ENCODE data around the gene LMAN2. TPM values are rescaled to one million over a fixed set of nuclear protein-coding genes. Genes with fewer than 3 reads are reported as not detected.

LMAN2 gene, protein sequence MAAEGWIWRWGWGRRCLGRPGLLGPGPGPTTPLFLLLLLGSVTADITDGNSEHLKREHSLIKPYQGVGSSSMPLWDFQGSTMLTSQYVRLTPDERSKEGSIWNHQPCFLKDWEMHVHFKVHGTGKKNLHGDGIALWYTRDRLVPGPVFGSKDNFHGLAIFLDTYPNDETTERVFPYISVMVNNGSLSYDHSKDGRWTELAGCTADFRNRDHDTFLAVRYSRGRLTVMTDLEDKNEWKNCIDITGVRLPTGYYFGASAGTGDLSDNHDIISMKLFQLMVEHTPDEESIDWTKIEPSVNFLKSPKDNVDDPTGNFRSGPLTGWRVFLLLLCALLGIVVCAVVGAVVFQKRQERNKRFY
- total RNA-seq = 456 and 488 TPM in 2 replicates

DNA sequence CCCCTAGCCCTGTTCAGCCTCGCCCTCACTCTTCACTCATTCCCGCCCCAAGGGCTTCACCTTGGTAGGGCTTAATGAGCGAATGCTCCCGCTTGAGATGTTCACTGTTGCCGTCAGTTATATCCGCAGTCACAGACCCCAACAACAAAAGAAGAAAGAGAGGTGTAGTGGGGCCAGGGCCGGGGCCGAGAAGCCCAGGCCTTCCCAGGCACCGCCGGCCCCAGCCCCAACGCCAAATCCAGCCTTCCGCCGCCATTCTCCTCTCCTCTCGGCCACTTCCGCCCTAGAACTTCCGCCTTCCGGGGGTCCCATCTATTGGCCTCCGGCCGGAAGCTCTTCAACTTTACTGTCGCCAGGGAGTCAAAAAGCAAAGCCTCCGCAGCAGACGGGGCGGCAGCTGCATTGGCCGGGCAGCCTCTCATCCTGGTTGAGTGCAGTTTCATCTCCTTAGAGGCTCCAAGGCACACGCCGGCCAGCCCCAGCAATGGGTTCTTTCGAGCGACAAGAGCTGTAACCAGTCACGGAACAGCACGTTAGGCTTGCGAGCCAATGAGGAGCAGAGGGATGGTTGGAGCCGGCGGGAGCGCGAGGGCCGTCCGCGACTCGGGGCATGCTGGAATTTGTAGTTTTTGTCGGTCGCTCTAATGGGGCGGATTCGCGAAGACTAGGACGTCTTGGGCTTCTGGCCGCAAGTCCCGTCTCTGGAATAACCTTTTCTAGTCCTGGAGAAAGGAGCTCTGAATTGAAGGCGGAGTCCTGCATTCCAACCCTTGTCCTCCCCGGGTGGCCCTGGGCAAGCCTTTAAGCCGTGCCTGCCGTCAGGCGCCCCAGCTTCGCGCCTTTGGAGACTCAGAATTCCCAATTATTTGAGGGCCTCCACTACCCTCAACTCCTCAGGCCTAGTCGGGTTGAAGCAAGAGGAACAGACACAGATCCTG, at the start of gene LMAN2:
Gene LMAN2, minus strand, starts transcription at position 277 of the 938 bp plus-strand sequence. Its CDS starts 21 bp downstream, at position 256.

DNA sequence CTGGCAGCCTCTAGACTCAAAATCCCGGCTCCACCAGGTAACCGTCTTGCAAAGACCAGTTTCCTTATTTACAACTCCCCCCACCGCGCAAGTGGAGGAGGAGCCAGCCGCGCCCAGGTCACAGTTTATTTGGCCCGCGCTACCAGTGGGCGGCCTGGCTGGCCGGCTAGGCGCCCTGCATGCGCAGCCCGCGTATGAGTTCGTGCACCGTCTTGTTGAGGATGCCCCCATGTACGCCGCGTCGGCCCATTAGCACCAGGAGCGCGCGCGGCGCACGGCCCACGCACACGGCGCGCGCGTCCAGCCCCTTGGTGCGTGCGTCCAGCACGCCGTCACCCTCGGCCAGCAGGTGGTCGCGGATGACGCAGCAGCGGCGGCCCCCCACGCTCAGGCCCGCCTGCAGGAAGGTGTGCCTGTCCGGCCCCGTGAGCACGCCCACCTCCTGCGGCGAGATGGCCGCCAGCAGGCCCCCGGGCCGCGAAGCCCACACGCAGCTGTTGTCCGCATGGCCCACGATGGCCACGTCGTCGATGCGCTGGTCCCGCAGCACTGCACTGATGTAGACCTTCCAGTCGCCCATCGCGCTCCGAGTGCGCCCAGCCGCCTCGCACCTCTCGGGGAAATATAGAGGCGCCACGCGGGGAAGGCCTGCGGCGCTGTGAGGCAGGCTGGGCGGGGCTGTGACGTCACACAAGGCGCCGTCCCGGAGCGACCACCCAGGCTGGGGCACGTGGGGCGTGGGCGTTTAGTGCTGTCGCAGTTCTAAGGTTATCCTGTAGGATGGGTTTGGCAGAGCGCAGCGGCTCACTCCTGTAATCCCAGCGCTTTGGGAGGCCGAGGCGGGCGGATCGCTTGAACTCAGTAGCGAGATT, 48.8 kb upstream of the LMAN2 start, which contains the start of gene PFN3:
Gene PFN3, minus strand, starts transcription at position 665 of the 872 bp plus-strand sequence. Its CDS starts 85 bp downstream, at position 580.

DNA sequence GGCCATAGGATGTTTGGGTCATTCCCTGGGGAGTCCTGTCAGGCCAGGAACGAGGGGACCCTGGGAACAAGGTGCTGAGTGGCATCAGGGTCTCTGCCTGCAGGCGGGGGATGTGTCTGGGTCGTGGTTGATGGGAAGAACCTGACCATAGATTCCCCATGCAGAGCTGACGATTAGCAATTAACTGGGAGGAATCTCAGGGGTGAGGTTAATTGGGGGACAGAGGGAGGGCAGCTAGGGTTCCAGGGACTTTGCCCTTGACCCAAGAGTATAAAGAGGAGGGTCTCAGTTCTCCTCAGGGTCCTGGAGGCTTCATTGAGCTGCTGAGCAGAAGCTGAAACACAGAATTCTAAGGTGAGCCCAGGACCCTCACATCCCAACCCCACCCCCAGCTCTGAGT, 32.7 kb upstream of the LMAN2 start, which contains the start of gene SLC34A1:
Gene SLC34A1, plus strand, starts transcription at position 301 of the 400 bp plus-strand sequence. CDS start 1,308 bp downstream, outside the sequence.

DNA sequence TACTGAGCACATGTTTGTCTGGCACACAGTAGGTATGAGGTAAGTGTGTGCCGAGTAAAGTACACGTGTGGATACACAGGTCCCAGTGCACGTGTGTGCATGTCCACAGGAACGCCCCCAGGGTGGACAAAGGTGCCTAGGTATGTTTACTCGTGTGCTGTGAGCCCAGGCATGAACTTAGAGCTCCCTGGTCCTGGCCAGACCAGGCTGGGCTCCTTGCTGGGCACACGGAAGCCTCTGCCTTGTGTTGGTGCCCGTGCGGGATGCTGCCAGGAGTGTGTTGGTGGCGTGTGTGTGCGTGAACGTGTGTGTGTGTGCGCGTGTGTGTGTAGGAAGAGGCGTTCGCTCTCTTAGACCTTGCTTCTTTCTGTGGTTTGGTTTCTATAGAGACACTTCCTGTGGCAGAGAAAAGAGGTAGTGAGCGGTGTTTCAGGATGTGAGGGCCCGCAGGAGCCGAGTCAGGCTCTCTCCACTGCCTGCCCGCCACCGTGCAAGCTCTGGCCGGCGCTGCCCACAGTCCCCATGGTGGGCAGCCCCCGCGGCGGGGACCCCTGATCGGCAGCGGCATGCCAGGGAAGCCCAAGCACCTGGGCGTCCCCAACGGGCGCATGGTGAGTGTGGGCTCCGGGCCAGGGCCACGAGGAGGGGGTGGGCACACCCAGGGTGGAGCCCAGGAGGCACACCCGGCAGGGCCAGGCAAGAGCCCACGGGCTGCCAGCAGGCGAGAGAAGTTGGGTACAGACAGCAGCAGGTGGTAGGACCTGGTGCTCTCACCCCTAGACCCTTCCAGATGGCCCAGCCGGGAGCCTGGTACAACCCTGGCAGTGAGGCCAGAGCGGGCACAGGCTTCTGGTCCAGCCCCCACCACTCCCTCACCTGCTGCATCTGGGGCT, 6.2 kb upstream of the LMAN2 start, which contains the start of gene RGS14:
Gene RGS14, plus strand, starts transcription at position 466 of the 893 bp plus-strand sequence. Its CDS starts 101 bp downstream, at position 567.

DNA sequence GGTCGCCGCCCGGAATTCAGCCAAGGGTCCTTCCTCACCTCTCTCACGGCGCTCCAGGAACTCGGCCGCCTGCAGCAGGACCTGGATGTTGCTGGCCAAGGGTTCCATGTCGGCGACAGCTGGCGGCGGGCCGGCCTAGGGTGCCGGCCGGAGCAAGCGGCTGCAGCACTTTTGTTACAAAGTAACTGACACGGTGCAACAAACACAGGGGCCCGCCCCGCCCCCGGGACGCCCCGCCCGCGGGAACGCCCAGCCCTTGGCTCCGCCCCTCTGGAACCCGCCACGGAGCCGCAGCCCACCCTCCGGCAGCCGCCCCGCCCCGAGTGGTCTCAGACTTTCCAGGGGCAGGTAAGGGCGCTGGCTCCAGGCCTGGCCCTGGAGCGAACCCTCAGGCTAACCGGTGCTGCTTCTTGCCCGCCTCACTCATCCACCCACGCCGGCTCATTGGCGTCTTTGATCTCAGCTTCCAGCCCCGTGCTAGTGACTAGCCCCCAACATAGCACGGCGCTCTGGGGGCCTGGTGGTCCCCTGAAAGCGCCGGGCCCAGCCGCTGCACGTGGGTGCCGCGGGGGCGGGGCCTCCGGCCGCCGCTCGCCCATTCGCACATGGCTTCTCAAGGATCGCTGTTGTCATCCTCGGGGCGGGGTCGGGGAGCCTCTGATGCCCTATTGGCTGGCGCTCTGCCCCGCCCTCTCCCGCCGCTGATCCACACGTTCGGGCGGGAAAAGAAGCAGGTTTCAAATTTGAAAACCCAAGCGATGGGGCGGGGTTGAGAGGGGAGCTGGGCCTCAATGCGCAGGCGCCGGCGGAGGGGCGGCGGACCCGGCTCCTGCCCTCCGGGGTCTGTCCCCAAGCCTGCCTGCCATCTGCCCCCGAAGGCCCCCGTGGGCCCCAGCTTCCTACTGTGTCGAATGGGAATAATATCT, 39.5 kb downstream of the LMAN2 start, which contains the start of gene MXD3:
Gene MXD3, minus strand, starts transcription at position 176 of the 926 bp plus-strand sequence. Its CDS starts 68 bp downstream, at position 108.

DNA sequence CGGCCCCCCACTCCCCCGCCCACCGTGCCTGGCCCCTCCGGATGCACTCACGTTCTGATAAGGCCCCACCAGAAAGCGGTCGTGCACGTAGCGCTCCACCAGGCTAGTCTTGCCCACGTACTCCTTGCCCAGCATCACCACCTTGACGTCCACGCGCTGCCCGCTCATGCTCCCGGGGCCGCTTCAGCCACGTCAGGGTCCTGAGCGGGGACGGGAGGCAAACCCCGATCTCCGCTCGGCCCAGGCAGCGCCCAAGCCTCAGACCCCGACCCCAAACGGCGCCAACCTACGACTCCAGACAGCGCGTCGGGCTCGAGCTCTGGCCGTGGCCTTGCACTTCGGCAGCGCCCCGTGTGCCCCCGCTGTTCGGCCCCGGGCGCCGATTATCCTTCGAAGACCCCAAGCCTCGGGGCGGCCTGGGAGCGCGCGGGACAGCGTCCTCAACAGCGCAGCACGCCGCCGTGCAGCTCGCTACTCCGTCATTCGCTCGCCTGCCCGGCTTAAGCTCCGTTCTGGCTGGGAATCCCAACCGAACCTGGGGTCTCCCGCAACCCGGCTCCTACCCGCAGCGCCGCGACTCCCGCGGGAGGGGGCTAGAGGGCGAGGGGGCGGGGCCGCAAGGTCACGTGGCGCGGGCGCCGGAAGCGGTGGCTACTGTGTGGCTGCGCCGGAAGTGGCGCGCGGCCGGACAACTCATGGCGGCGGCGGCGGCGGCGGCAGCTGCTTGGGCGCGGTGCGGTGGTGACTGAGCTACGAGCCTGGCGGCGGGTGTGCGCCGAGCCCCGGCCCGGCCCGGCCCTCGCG, 48.1 kb downstream of the LMAN2 start, which contains the start of the genes PRELID1 and RAB24:
Gene PRELID1, plus strand, starts transcription at position 679 of the 804 bp plus-strand sequence. CDS start 187 bp downstream, outside the sequence.
Gene RAB24, minus strand, starts transcription at position 599 of the 804 bp plus-strand sequence. Its CDS starts 431 bp downstream, at position 168.

Other genes with a start within 250 kb of the LMAN2 start
- 45.2 and 46.0 TPM in 2 replicates for gene NSD1, start 217.9 kb downstream of the LMAN2 start, total RNA-seq
- gene RAB24, start 47.9 kb downstream of the LMAN2 start, total RNA-seq = 20.3 and 25.1 TPM in 2 replicates
- 54.6 and 58.7 TPM in 2 replicates for gene PRELID1, start 47.9 kb downstream of the LMAN2 start, total RNA-seq
- gene MXD3, start 39.8 kb downstream of the LMAN2 start, total RNA-seq = 2.6 and 5.0 TPM in 2 replicates
- 2.7 and 3.3 TPM in 2 replicates for gene RGS14, start 6.3 kb upstream of the LMAN2 start, total RNA-seq
- gene SLC34A1, start 32.8 kb upstream of the LMAN2 start, total RNA-seq = not detected in 2 replicates
- not detected in 2 replicates for gene PFN3, start 49.0 kb upstream of the LMAN2 start, total RNA-seq
- 0.17 TPM in 1 of 2 replicates, not detected in the other for gene F12, start 57.9 kb upstream of the LMAN2 start, total RNA-seq
- 14.5 and 19.7 TPM in 2 replicates for gene GRK6, start 75.0 kb upstream of the LMAN2 start, total RNA-seq
- gene PRR7, start 95.1 kb upstream of the LMAN2 start, total RNA-seq = 5.7 and 11.4 TPM in 2 replicates
- gene DBN1, start 122.0 kb upstream of the LMAN2 start, total RNA-seq = 86.1 and 86.8 TPM in 2 replicates
- 146 and 192 TPM in 2 replicates for gene PDLIM7, start 145.9 kb upstream of the LMAN2 start, total RNA-seq
- gene DOK3, start 158.2 kb upstream of the LMAN2 start, total RNA-seq = 5.3 and 6.7 TPM in 2 replicates
- 124 and 165 TPM in 2 replicates for gene DDX41, start 165.3 kb upstream of the LMAN2 start, total RNA-seq
- 23.2 and 28.4 TPM in 2 replicates for gene FAM193B, start 202.9 kb upstream of the LMAN2 start, total RNA-seq
- 253 and 380 TPM in 2 replicates for gene TMED9, start 240.5 kb upstream of the LMAN2 start, total RNA-seq
- 56.6 and 79.8 TPM in 2 replicates for gene B4GALT7, start 248.5 kb upstream of the LMAN2 start, total RNA-seq